ACHN (cell line): Measurements from ENCODE around the gene FMN1.
A peak's percentile ranks its signal among the peaks of the same experiment; 100 is the strongest.

ENCODE experiments used
- DNase-seq: peaks from one replicate; pipeline ENCODE4 v3.0.0-alpha.2; 2015
- in situ Hi-C: cut with HindIII; loops from 2 replicates; pipeline ENCODE4 v1.10.0; 2017; ENCODE audit warnings: low sequenced_read_pairs, low pct_ligation_motif_present, low pct_unique_long_range_greater_than_20kb

The FMN1 gene

GRCh38 chr15:32766101-32766500 is 428.4 kb downstream of the FMN1 start:
- in situ Hi-C loops, result no loop called here
- no peak for DNase-seq

GRCh38 chr15:32765236-32765635 is 429.3 kb downstream of the FMN1 start:
- no peak for DNase-seq
- in situ Hi-C loops, result no loop called here

GRCh38 chr15:32763295-32763694 is 431.2 kb downstream of the FMN1 start:
- DNase-seq, result no peak
- in situ Hi-C loops, result no loop called here

GRCh38 chr15:32757426-32757825 is 437.1 kb downstream of the FMN1 start:
- in situ Hi-C loops, result no loop called here

GRCh38 chr15:32750979-32751378 is 443.5 kb downstream of the FMN1 start:
- no peak for DNase-seq
- in situ Hi-C loops, result no loop called here

More at GRCh38 chr15:32757426-32757825, 437.1 kb downstream of the FMN1 start:
- no peak for DNase-seq

GRCh38 chr15:32747921-32748342 is 446.6 kb downstream of the FMN1 start:
- in situ Hi-C loops, result no loop called here
- no peak for DNase-seq

GRCh38 chr15:32746116-32746857 is 448.2 kb downstream of the FMN1 start:
- in situ Hi-C loops, result no loop called here
- DNase-seq, result no peak

- no peak for DNase-seq
- in situ Hi-C loops, result no loop called here
These were observed 450.9 kb downstream of the FMN1 start for GRCh38 chr15:32743411-32744140.

GRCh38 chr15:32739522-32740063 is 454.9 kb downstream of the FMN1 start:
- DNase-seq, result no peak
- in situ Hi-C loops, result no loop called here

- in situ Hi-C loops, result no loop called here
- DNase-seq, result no peak
These were observed 455.8 kb downstream of the FMN1 start for GRCh38 chr15:32738666-32739065.

GRCh38 chr15:32737304-32737703 is 457.2 kb downstream of the FMN1 start:
- in situ Hi-C loops, result no loop called here
- no peak for DNase-seq

GRCh38 chr15:32736701-32737061 is 457.8 kb downstream of the FMN1 start:
- in situ Hi-C loops, result no loop called here
- no peak for DNase-seq

- in situ Hi-C loops, result no loop called here
- no peak for DNase-seq
These were observed 458.4 kb downstream of the FMN1 start for GRCh38 chr15:32735989-32736700.

- DNase-seq, result no peak
- in situ Hi-C loops, result no loop called here
These were observed 461.2 kb downstream of the FMN1 start for GRCh38 chr15:32733281-32733680.

GRCh38 chr15:32732574-32733157 is 461.8 kb downstream of the FMN1 start:
- no peak for DNase-seq
- in situ Hi-C loops, result no loop called here

GRCh38 chr15:32730677-32731654 is 463.5 kb downstream of the FMN1 start:
- in situ Hi-C loops, result no loop called here

GRCh38 chr15:32729700-32730395 is 464.7 kb downstream of the FMN1 start:
- in situ Hi-C loops, result no loop called here
- no peak for DNase-seq

More at GRCh38 chr15:32730677-32731654, 463.5 kb downstream of the FMN1 start:
- peak; percentile 40 for DNase-seq
